ENCODE measurements around the gene ACP2. TPM values are rescaled to one million over a fixed set of nuclear protein-coding genes. Genes with fewer than 3 reads are reported as not detected.

Gene ACP2
- total and polyA plus RNA-seq, 9 of the 15 experiments (the other 6 are each of a cell fraction or from before 2014, with no cell fraction given): 1.9 to 20.0 (median 11.6) TPM

DNA sequence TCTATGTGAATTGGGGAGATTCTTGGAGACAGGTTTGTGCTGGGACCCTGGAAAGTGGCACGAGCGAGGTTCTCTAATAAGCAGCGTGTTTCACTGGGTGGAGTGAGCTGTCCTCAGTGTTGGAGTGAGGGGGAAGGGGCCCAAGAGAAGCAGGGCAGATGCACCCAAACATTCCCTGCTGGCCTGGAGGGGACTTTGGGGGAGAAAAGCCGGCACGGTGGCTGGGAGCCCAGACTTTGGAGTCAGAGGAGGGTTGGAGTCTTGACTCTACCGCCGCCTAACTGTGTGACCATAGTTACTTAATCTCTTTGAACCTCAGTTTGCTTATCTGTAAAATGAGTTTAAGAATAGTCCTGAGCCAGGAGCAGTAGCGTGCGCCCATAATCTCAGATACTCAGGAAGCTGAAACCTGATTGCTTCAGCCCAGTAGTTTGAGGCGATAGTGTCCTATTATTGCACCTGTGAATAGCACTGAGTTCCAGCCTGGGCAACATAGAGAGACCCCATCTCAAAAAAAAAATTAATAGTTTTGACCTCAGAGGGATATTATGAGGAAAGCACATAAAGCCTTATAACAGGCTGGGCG, 9.8 kb upstream of the ACP2 start:
- intact Hi-C loops (cut with micrococcal nuclease) (loop anchor here (1.0 to 2.0 kb wide), 2 partner anchors 82 to 97 kb away; partner anchors contain the start of gene ARFGAP2), in situ Hi-C loops (cut with MboI) (no loop called here)
- H4K20me1 ChIP-seq (replicated peaks; ENCODE audit: control insufficient read depth, insufficient read depth, low read length): no peaks in the 10 kb centered on the region
- ChIA-PET CTCF (ENCODE audit: low intra/inter-chr PET ratio) (interaction anchor here (0.7 to 3.6 kb wide), 3 partner anchors 90 to 98 kb away, joined by 3 to 46 read pairs (median 5); no protein-coding TSS in a partner anchor), POLR2A (interaction anchor here (1.0 to 3.9 kb wide), 6 partner anchors 9 to 37 kb away, joined by 4 to 31 read pairs (median 7); partner anchors contain the start of gene ACP2)
- H3K4me3 ChIP-seq: peak overlapping the region; percentile 28
- H3K4me2 ChIP-seq (ENCODE audit: insufficient read depth, low read length): peak overlapping the region; percentile 65
- peak overlapping the region; percentile 86 for H2AFZ ChIP-seq (ENCODE audit: low read depth, low read length)
- peak; percentile 46 for FAIRE-seq
- WGBS (ENCODE audit: insufficient coverage, low coverage, missing lambda C conversion rate): 17% methylated on average over 9 of the region's 11 CpGs
- no peaks in the 10 kb centered on the region for H3K79me2 ChIP-seq (ENCODE audit: control insufficient read depth, insufficient read depth, low read length)
- no peaks in the 10 kb centered on the region for H3K36me3 ChIP-seq (ENCODE audit: control insufficient read depth, insufficient read depth, low read length)
- H3K4me1 ChIP-seq (replicated peaks in 1 of 2; ENCODE audit: control insufficient read depth in 2 of 2, insufficient read depth in 2 of 2, low read length in 2 of 2): peaks cover 41 to 42% of the 10 kb centered on the region in 2 experiments
- no peaks in the 10 kb centered on the region for H3K9me3 ChIP-seq (replicated peaks; ENCODE audit: control insufficient read depth, insufficient read depth, low read depth, low read length)
- no peaks in the 10 kb centered on the region for H3K27me3 ChIP-seq (ENCODE audit: control insufficient read depth in 2 of 2, insufficient read depth in 2 of 2, low read length in 2 of 2)
- H3K9ac ChIP-seq (ENCODE audit: insufficient read depth in 1 of 2, low read depth in 2 of 2, low read length in 2 of 2): peak overlapping the region; percentile 57 to 82; a peak in 3 of 4 replicates
- TF ChIP-seq PTBP1 (IDR thresholded peaks at IDR 0.05; ENCODE audit: low read depth, low read length): 0 out of 2 replicates have a peak, but pooled peaks have one; percentile 61
- TF ChIP-seq ZNF121 (CRISPR knock-in tag; conservative IDR thresholded peaks at IDR 0.05): peak; percentile 90
- TF ChIP-seq HDAC2 (IDR thresholded peaks at IDR 0.05): 0 out of 2 replicates have a peak, but pooled peaks have one; percentile 22
- TF ChIP-seq, protein P1, sequence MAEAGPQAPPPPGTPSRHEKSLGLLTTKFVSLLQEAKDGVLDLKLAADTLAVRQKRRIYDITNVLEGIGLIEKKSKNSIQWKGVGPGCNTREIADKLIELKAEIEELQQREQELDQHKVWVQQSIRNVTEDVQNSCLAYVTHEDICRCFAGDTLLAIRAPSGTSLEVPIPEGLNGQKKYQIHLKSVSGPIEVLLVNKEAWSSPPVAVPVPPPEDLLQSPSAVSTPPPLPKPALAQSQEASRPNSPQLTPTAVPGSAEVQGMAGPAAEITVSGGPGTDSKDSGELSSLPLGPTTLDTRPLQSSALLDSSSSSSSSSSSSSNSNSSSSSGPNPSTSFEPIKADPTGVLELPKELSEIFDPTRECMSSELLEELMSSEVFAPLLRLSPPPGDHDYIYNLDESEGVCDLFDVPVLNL (CRISPR knock-in tag; IDR thresholded peaks at IDR 0.05; ENCODE audit: low read depth): no peak
- TF ChIP-seq PHF20 (IDR thresholded peaks at IDR 0.05; ENCODE audit: partially characterized antibody): peak; percentile 37
- no peak for TF ChIP-seq PCBP2 (IDR thresholded peaks at IDR 0.05; ENCODE audit: low read depth, low read length, poor library complexity, severe bottlenecking)
- 0 out of 2 replicates have a peak, but pooled peaks have one; percentile 40 for TF ChIP-seq CBFA2T3 (IDR thresholded peaks at IDR 0.05)
- TF ChIP-seq RCOR1 (IDR thresholded peaks at IDR 0.05; ENCODE audit: borderline replicate concordance in 1 of 2, low read depth in 2 of 2, low read length in 2 of 2): 0 out of 4 replicates have a peak, but pooled peaks of 1 of the 2 experiments have one; percentile 12
- TF ChIP-seq ZNF263 (CRISPR knock-in tag; IDR thresholded peaks at IDR 0.05; ENCODE audit: borderline replicate concordance): 0 out of 2 replicates have a peak, but pooled peaks have one; percentile 21
- TF ChIP-seq KDM1A (IDR thresholded peaks at IDR 0.05): peak; percentile 73 to 83
- peak; percentile 67 for TF ChIP-seq RBM25 (IDR thresholded peaks at IDR 0.05; ENCODE audit: low read depth, low read length, severe bottlenecking)
- TF ChIP-seq, protein P2, sequence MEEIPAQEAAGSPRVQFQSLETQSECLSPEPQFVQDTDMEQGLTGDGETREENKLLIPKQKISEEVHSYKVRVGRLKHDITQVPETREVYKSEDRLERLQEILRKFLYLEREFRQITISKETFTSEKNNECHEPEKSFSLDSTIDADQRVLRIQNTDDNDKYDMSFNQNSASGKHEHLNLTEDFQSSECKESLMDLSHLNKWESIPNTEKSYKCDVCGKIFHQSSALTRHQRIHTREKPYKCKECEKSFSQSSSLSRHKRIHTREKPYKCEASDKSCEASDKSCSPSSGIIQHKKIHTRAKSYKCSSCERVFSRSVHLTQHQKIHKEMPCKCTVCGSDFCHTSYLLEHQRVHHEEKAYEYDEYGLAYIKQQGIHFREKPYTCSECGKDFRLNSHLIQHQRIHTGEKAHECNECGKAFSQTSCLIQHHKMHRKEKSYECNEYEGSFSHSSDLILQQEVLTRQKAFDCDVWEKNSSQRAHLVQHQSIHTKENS (CRISPR knock-in tag; IDR thresholded peaks at IDR 0.05): no peak
- TF ChIP-seq, protein P3, sequence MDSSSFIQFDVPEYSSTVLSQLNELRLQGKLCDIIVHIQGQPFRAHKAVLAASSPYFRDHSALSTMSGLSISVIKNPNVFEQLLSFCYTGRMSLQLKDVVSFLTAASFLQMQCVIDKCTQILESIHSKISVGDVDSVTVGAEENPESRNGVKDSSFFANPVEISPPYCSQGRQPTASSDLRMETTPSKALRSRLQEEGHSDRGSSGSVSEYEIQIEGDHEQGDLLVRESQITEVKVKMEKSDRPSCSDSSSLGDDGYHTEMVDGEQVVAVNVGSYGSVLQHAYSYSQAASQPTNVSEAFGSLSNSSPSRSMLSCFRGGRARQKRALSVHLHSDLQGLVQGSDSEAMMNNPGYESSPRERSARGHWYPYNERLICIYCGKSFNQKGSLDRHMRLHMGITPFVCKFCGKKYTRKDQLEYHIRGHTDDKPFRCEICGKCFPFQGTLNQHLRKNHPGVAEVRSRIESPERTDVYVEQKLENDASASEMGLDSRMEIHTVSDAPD (CRISPR knock-in tag; IDR thresholded peaks at IDR 0.05): no peak
- TF ChIP-seq TCF3 (CRISPR knock-in tag; IDR thresholded peaks at IDR 0.05): peak; percentile 12; the same call in 1 of the 2 replicates
- peak; percentile 63; the same call in 1 of the 2 replicates for TF ChIP-seq BCOR (IDR thresholded peaks at IDR 0.05)
- TF ChIP-seq ZFP30 (CRISPR knock-in tag; IDR thresholded peaks at IDR 0.05; ENCODE audit: borderline replicate concordance): no peak
- peak; percentile 28; the same call in 1 of the 2 replicates for TF ChIP-seq LEF1 (IDR thresholded peaks at IDR 0.05)
- TF ChIP-seq CBFA2T2 (conservative IDR thresholded peaks at IDR 0.05): peak; percentile 18; the same call in 1 of the 2 replicates
- 0 out of 2 replicates have a peak, but pooled peaks have one; percentile 2 for TF ChIP-seq CC2D1A (IDR thresholded peaks at IDR 0.05)
- DNase-seq (ENCODE audit: extremely low read depth in 1 of 4, low spot score in 3 of 4): peak in 1 of 4 experiments; percentile 48
- peak overlapping the region; percentile 69; the same call in 2 of the 3 replicates for H3K27ac ChIP-seq (ENCODE audit: extremely low read depth, low read depth, low read length)
- ATAC-seq: peak; percentile 4; the same call in 1 of the 3 replicates
- no TSS peak for BruUV-seq (replicated peaks)
- H3K9me1 ChIP-seq (ENCODE audit: control insufficient read depth, insufficient read depth, low read length): no peaks in the 10 kb centered on the region

All from K562 (cell line).